Thoracic aorta (tissue), 2 donors: ENCODE measurements around the gene SUPT5H. TPM values are rescaled to one million over a fixed set of nuclear protein-coding genes. Genes with fewer than 3 reads are reported as not detected.

Source experiments
- ATAC-seq: fragments of 150-250 bp; one replicate; pipeline ENCODE4 v1.8.0; 2017; ENCODE audit warnings: low read depth; ENCODE audit not compliant: insufficient number of reproducible peaks, low FRiP score
- DNase-seq: peaks from one replicate; pipeline ENCODE4 v3.0.0-alpha.2; 2020; ENCODE audit warnings: low spot score
- H3K27ac ChIP-seq, 2 donors: fragments of 200-600 bp; sonication (generic); 1 replicate in 1 of 2; 2 replicates in 1 of 2; pipeline ENCODE4 v1.5.1; 2016; ENCODE audit warnings: mild to moderate bottlenecking in 2 of 2, moderate library complexity in 2 of 2
- H3K27me3 ChIP-seq: fragments of 200-600 bp; sonication (generic); replicated peaks from 2 replicates; pipeline ENCODE4 v1.6.0; 2016; ENCODE audit warnings: mild to moderate bottlenecking; ENCODE audit not compliant: insufficient read depth
- H3K36me3 ChIP-seq: fragments of 200-600 bp; sonication (generic); one replicate; pipeline ENCODE4 v1.5.1; 2016
- H3K4me1 ChIP-seq, 2 donors: fragments of 200-600 bp; sonication (generic); 1 replicate in 1 of 2; 2 replicates in 1 of 2; pipeline versions ENCODE4 v1.5.1 to v1.6.0; 2016; ENCODE audit warnings: low read depth in 2 of 2, mild to moderate bottlenecking in 1 of 2; ENCODE audit not compliant: control insufficient read depth in 1 of 2
- H3K4me3 ChIP-seq: fragments of 200-600 bp; sonication (generic); 2 replicates; pipeline ENCODE4 v1.5.1; 2016; ENCODE audit warnings: mild to moderate bottlenecking
- H3K9me3 ChIP-seq: fragments of 200-600 bp; sonication (generic); 2 replicates; pipeline ENCODE4 v1.5.1; 2016
- total RNA-seq, 2 donors: library from RNA; depleted of rRNA; stranded (reverse); fragments of >200 nt; gene quantifications; one replicate each; pipeline versions ENCODE4 v1.1.0 to v1.2.3, GENCODE V29; 2016
- TF ChIP-seq, protein P1 (sequence below): fragments of 200-600 bp; sonication (generic); IDR thresholded peaks from one replicate; pipeline ENCODE4 v1.5.1; 2019; ENCODE audit warnings: antibody characterized with exemption

SUPT5H gene
- total RNA-seq, 2 donors from 2014 or later, result 94.4 to 157 TPM

GRCh38 chr19:39428283-39429112 is 16.9 kb upstream of the SUPT5H start:
- TF ChIP-seq, protein P1, sequence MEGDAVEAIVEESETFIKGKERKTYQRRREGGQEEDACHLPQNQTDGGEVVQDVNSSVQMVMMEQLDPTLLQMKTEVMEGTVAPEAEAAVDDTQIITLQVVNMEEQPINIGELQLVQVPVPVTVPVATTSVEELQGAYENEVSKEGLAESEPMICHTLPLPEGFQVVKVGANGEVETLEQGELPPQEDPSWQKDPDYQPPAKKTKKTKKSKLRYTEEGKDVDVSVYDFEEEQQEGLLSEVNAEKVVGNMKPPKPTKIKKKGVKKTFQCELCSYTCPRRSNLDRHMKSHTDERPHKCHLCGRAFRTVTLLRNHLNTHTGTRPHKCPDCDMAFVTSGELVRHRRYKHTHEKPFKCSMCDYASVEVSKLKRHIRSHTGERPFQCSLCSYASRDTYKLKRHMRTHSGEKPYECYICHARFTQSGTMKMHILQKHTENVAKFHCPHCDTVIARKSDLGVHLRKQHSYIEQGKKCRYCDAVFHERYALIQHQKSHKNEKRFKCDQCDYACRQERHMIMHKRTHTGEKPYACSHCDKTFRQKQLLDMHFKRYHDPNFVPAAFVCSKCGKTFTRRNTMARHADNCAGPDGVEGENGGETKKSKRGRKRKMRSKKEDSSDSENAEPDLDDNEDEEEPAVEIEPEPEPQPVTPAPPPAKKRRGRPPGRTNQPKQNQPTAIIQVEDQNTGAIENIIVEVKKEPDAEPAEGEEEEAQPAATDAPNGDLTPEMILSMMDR, result no peak
- Histone ChIP-seq H3K27ac (peak overlapping the region; percentile 51 to 87), H3K4me1 (peaks cover 11 to 28% of the 10 kb centered on the region in 2 donors), H3K9me3 (no peaks in the 10 kb centered on the region), H3K36me3 (peaks cover 18% of the 10 kb centered on the region), H3K4me3 (peak overlapping the region; percentile 34), H3K27me3 (no peaks in the 10 kb centered on the region)
- ATAC-seq, result peak; percentile 51
- DNase-seq, result no peak

DNA sequence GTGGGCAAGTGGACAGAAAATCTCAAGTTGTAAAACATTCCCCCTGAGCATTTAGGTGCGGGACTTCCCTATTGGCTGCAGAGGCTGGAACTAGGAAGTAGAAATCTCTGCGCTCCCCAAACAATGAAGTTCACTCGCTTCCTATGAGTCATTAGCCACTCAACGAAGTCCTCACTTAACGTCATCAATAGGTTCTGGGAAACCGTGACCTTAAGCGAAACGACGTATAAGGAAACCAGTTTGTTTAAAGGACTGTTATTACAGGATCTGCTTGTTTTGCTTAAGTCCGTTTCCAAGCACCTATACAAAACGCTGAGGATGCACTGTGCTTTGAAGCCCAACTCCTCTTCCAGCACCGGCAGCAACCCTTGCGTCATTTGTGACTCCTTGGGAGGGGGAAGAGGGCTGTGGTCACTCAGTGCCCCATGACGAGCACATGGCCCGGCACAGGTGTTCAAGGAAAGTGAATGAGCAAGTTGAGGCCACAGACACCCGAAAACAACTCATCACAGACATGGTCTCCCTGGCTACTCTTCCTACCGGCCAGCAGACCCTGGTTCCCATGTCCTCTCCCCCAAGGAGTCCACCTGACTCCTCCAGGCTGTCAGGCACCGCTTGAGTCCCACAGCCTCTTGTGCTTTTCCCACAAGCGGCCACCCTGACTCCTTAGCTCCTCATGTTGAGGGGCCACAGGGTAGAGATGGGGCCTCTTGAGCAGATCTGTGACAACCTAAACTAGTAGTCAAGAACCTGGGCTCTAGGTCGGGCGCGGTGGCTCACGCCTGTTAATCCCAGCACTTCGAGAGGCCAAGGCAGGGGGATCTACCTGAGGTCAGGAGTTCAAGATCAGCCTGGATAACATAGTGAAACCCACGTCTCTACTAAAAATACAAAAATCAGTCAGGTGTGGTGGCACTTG is 14.4 kb upstream of the SUPT5H start:
- peak overlapping the region; percentile 62 to 68 for H3K27ac ChIP-seq
- no peak overlapping the region for H3K4me3 ChIP-seq
- peaks cover 24 to 47% of the 10 kb centered on the region in 2 donors for H3K4me1 ChIP-seq
- ATAC-seq (no peak), DNase-seq (peak; percentile 32)
- TF ChIP-seq, protein P1, result no peak
- no peaks in the 10 kb centered on the region for H3K9me3 ChIP-seq
- H3K27me3 ChIP-seq, result no peaks in the 10 kb centered on the region
- H3K36me3 ChIP-seq, result peaks cover 24% of the 10 kb centered on the region

- Histone ChIP-seq H3K36me3 (peaks cover 24% of the 10 kb centered on the region), H3K27me3 (no peaks in the 10 kb centered on the region), H3K9me3 (no peaks in the 10 kb centered on the region), H3K4me1 (peaks cover 30 to 55% of the 10 kb centered on the region in 2 donors), H3K27ac (no peak overlapping the region), H3K4me3 (no peak overlapping the region)
- TF ChIP-seq, protein P1, result no peak
- ATAC-seq (no peak), DNase-seq (no peak)
These were observed 12.7 kb upstream of the SUPT5H start for GRCh38 chr19:39432677-39433025.

DNA sequence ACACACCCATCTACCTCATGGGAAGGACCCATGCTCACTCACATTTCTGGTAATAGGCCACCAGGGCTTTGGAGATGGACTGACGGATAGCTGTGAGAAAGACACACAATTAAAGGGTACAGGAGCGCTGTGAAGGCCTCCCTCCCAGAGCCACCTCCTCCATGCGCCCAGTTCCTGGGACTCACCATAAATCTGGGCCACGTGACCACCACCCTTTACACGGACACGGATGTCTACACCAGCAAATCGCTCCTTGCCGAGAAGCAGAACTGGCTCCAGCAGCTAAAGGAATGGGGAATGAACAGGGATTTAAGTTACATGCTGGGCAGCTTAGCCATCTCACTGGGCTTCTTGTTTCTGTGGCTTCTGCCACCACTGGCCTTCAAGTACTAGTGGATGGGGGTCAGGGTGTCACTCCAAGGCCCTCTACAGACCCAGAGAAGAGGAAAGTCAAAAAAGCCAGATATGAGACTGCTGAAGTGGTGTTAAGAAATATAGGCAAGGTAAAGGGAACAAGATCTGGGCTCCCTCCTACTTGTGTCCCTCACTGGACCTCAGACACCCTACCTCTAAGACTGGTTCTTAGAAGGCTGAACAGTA is 11.8 kb upstream of the SUPT5H start:
- no peak overlapping the region for H3K4me3 ChIP-seq
- H3K27me3 ChIP-seq, result no peaks in the 10 kb centered on the region
- H3K4me1 ChIP-seq, result peaks cover 29 to 45% of the 10 kb centered on the region in 2 donors
- no peak for ATAC-seq
- DNase-seq, result no peak
- peaks cover 24% of the 10 kb centered on the region for H3K36me3 ChIP-seq
- H3K9me3 ChIP-seq, result no peaks in the 10 kb centered on the region
- H3K27ac ChIP-seq, result no peak overlapping the region
- TF ChIP-seq, protein P1, result no peak
